ENCODE data around the gene SERPINA10. TPM values are rescaled to one million over a fixed set of nuclear protein-coding genes. Genes with fewer than 3 reads are reported as not detected.
"Not testable (repeated sequence)": the region's sequence is repeated elsewhere in the genome, so short reads cannot be mapped to it uniquely, and the experiment has no call there.

SERPINA10 gene
- total RNA-seq, 1 donor from 2014 or later: not detected

- DNase-seq: no peak
Observed at GRCh38 chr14:94282991-94283723, 9.9 kb downstream of the SERPINA10 start.

- DNase-seq: no peak
Observed at GRCh38 chr14:94278731-94279130, 14.3 kb downstream of the SERPINA10 start.

- not testable (repeated sequence) for DNase-seq
Observed at GRCh38 chr14:94276898-94277561, 16.0 kb downstream of the SERPINA10 start.

- peak; percentile 40 for DNase-seq
Observed at GRCh38 chr14:94269156-94269555, 23.9 kb downstream of the SERPINA10 start.

GRCh38 chr14:94268582-94268981, 24.5 kb downstream of the SERPINA10 start:
- DNase-seq: not testable (repeated sequence)

- DNase-seq: no peak
Observed at GRCh38 chr14:94267352-94267751, 25.7 kb downstream of the SERPINA10 start.

- DNase-seq: not testable (repeated sequence)
Observed at GRCh38 chr14:94264195-94264594, 28.9 kb downstream of the SERPINA10 start.

- no peak for DNase-seq
Observed at GRCh38 chr14:94244182-94244581, 48.9 kb downstream of the SERPINA10 start.

GRCh38 chr14:94239406-94239805, 53.7 kb downstream of the SERPINA10 start:
- DNase-seq: no peak

GRCh38 chr14:94237983-94238382, 55.1 kb downstream of the SERPINA10 start:
- DNase-seq: no peak

GRCh38 chr14:94237046-94237445, 56.0 kb downstream of the SERPINA10 start:
- no peak for DNase-seq

Other genes with a start within 250 kb of the SERPINA10 start
- gene DDX24, start 212.1 kb downstream of the SERPINA10 start, total RNA-seq: 110 TPM
- gene IFI27L1, start 212.0 kb downstream of the SERPINA10 start, total RNA-seq: 5.0 TPM
- 12.2 TPM for gene IFI27, start 182.5 kb downstream of the SERPINA10 start, total RNA-seq
- 8.9 TPM for gene IFI27L2, start 163.7 kb downstream of the SERPINA10 start, total RNA-seq
- 0.31 TPM for gene PPP4R4, start 118.9 kb downstream of the SERPINA10 start, total RNA-seq
- gene SERPINA6, start 30.1 kb upstream of the SERPINA10 start, total RNA-seq: not detected
- not detected for gene SERPINA2, start 73.4 kb upstream of the SERPINA10 start, total RNA-seq
- gene SERPINA1, start 95.3 kb upstream of the SERPINA10 start, total RNA-seq: 1.4 TPM
- not detected for gene SERPINA11, start 159.5 kb upstream of the SERPINA10 start, total RNA-seq
- gene SERPINA9, start 182.9 kb upstream of the SERPINA10 start, total RNA-seq: not detected
- gene SERPINA12, start 216.2 kb upstream of the SERPINA10 start, total RNA-seq: not detected